HepG2 (cell line): Measurements from ENCODE around the gene MYO5A. TPM values are rescaled to one million over a fixed set of nuclear protein-coding genes. Genes with fewer than 3 reads are reported as not detected.

ENCODE experiments used
- ATAC-seq: fragments of 200-7000 bp; cut with Tn5 transposase; 3 replicates; pipeline ENCODE4 v1.9.1; 2020; ENCODE audit warnings: mild to moderate bottlenecking, moderate library complexity
- BruUV-seq: library from RNA; stranded (reverse); fragments of 400-500 nt; replicated peaks from 2 replicates; lab custom pipeline; 2021; lab: Mats Ljungman, UMichigan
- CTCF ChIA-PET: fragments of 300-600 bp; formaldehyde crosslinking; extraction: SDS; loops from one replicate; lab custom pipeline; 2021; ENCODE audit warnings: low total read pairs, inconsistent platforms, low intra/inter-chr PET ratio; lab: Yijun Ruan, JAX
- POLR2A ChIA-PET: fragments of 350-600 bp; sonication (Branson Sonifier 250); formaldehyde crosslinking; loops from one replicate; lab custom pipeline; 2020; ENCODE audit warnings: antibody characterized with exemption, inconsistent platforms; lab: Yijun Ruan, JAX
- DNase-seq: peaks from one replicate; pipeline ENCODE4 v3.0.0-alpha.2; 2015; ENCODE audit warnings: low spot score
- FAIRE-seq: peaks from 3 replicates; lab custom pipeline; 2011; peaks lifted over from hg19 to GRCh38; lab: Jason Lieb, UNC
- H2AFZ ChIP-seq: one replicate; pipeline ENCODE4 v1.6.1; 2011; ENCODE audit warnings: low read length, inconsistent platforms
- H3K27ac ChIP-seq: fragments of 300-600 bp; 3 replicates; pipeline ENCODE4 v1.8.0; 2011; ENCODE audit warnings: mixed run types, mild to moderate bottlenecking, mixed read lengths, low read length, inconsistent platforms; ENCODE audit not compliant: insufficient read depth; ENCODE audit errors: extremely low read length
- H3K27me3 ChIP-seq, 2 experiments: fragments of 200-600 bp in 1 of 2; 2 replicates in 1 of 2; 3 replicates in 1 of 2; pipeline versions ENCODE4 v1.6.0 to v1.8.0; 2011; ENCODE audit warnings: low read length in 2 of 2, mild to moderate bottlenecking in 2 of 2, moderate library complexity in 2 of 2, inconsistent platforms in 1 of 2; ENCODE audit not compliant: insufficient read depth in 2 of 2, control insufficient read depth in 1 of 2
- H3K36me3 ChIP-seq, 2 experiments: fragments of 200-600 bp in 1 of 2; replicated peaks in 1 of 2; 2 replicates in 1 of 2; 3 replicates in 1 of 2; pipeline versions ENCODE4 v1.5.1 to v1.8.0; 2011; ENCODE audit warnings: low read length in 2 of 2, inconsistent platforms in 1 of 2; ENCODE audit not compliant: insufficient read depth in 2 of 2, control insufficient read depth in 1 of 2
- H3K4me1 ChIP-seq: 2 replicates; pipeline ENCODE4 v1.5.1; 2012; ENCODE audit warnings: low read length, inconsistent platforms; ENCODE audit not compliant: insufficient read depth
- H3K4me2 ChIP-seq: 2 replicates; pipeline ENCODE4 v1.6.0; 2011; ENCODE audit warnings: low read depth, low read length, inconsistent platforms
- H3K4me3 ChIP-seq, 3 experiments: fragments of 200-600 bp in 1 of 3; sonication (generic), shearing (Covaris generic) in 1 of 3; replicated peaks in 1 of 3; 2 replicates each; pipeline ENCODE4 v1.5.1; 2011 to 2016; ENCODE audit warnings: low read length in 3 of 3, inconsistent platforms in 2 of 3, low read depth in 2 of 3, mild to moderate bottlenecking in 2 of 3, control low read depth in 1 of 3, mixed read lengths in 1 of 3; ENCODE audit not compliant: insufficient read depth in 1 of 3
- H3K79me2 ChIP-seq: one replicate; pipeline ENCODE4 v1.6.1; 2011; ENCODE audit warnings: low read length, inconsistent platforms; ENCODE audit not compliant: insufficient read depth
- H3K9ac ChIP-seq: 2 replicates; pipeline ENCODE4 v1.6.0; 2011; ENCODE audit warnings: mild to moderate bottlenecking, low read depth, low read length, inconsistent platforms; ENCODE audit not compliant: insufficient read depth
- H3K9me3 ChIP-seq: 2 replicates; pipeline ENCODE4 v1.5.1; 2012; ENCODE audit warnings: mild to moderate bottlenecking, low read length
- H4K20me1 ChIP-seq: 2 replicates; pipeline ENCODE4 v1.6.0; 2011; ENCODE audit warnings: inconsistent platforms, mild to moderate bottlenecking, low read length, moderate library complexity; ENCODE audit not compliant: insufficient read depth
- ARNT ChIP-seq: fragments of 450-650 bp; IDR thresholded peaks from 2 replicates; pipeline ENCODE4 v1.6.1; 2017
- ATAD3A ChIP-seq: sonication (generic); formaldehyde crosslinking; IDR thresholded peaks from 2 replicates; pipeline ENCODE4 v1.4.0; 2020; ENCODE audit warnings: missing genetic modification reagents
- CHD2 ChIP-seq: IDR thresholded peaks from 2 replicates; pipeline ENCODE4 v1.6.1; 2011; ENCODE audit warnings: low read depth, low read length, improper control_type of control experiment
- ERF ChIP-seq: IDR thresholded peaks from 2 replicates; pipeline ENCODE4 v1.6.1; 2018; ENCODE audit warnings: missing biosample characterization, missing genetic modification reagents
- FOXA1 ChIP-seq, 2 experiments: fragments of 450-650 bp in 1 of 2; sonication (generic) in 1 of 2; formaldehyde crosslinking in 1 of 2; IDR thresholded peaks; 2 replicates each; pipeline versions ENCODE4 v1.4.0 to v1.6.1; 2016 to 2020; ENCODE audit warnings: missing genetic modification reagents in 1 of 2
- HOXA7 ChIP-seq: sonication (generic); formaldehyde crosslinking; IDR thresholded peaks from 2 replicates; pipeline ENCODE4 v1.8.1; 2022; ENCODE audit warnings: mild to moderate bottlenecking, missing genetic modification reagents, moderate library complexity
- KDM6A ChIP-seq: IDR thresholded peaks from 2 replicates; pipeline ENCODE4 v1.6.1; 2016; ENCODE audit warnings: low read depth
- MLXIP ChIP-seq: sonication (generic); formaldehyde crosslinking; IDR thresholded peaks from 2 replicates; pipeline ENCODE4 v1.9.0; 2021; ENCODE audit warnings: missing genetic modification reagents, borderline replicate concordance
- PRMT3 ChIP-seq: sonication (generic); formaldehyde crosslinking; IDR thresholded peaks from 2 replicates; pipeline ENCODE4 v1.8.1; 2022; ENCODE audit warnings: low read depth, mild to moderate bottlenecking, moderate library complexity, missing genetic modification reagents, borderline replicate concordance
- RFX5 ChIP-seq: IDR thresholded peaks from 2 replicates; pipeline ENCODE4 v1.6.1; 2011; ENCODE audit warnings: low read depth, low read length, improper control_type of control experiment
- SNAPC2 ChIP-seq: sonication (generic); formaldehyde crosslinking; IDR thresholded peaks from 2 replicates; pipeline ENCODE4 v1.8.1; 2022; ENCODE audit warnings: mild to moderate bottlenecking, missing genetic modification reagents
- SNRNP70 ChIP-seq: fragments of 200-400 bp; formaldehyde crosslinking; IDR thresholded peaks from 2 replicates; pipeline ENCODE4 v1.6.1; 2017; ENCODE audit warnings: mild to moderate bottlenecking, low read depth, low read length, moderate library complexity
- ZNF274 ChIP-seq: sonication (generic); formaldehyde crosslinking; IDR thresholded peaks from 2 replicates; pipeline ENCODE4 v1.5.1; 2020; ENCODE audit warnings: mild to moderate bottlenecking, missing genetic modification reagents
- ZNF580 ChIP-seq: IDR thresholded peaks from 2 replicates; pipeline ENCODE4 v1.6.1; 2016; ENCODE audit warnings: low read depth, borderline replicate concordance
- WGBS: methylation state at CpG from one replicate; pipeline ENCODE4 v1.1.6; 2017; ENCODE audit warnings: low lambda C conversion rate; 5-methylcytosine and 5-hydroxymethylcytosine counted together
- in situ Hi-C: cut with HindIII; loops from 2 replicates; pipeline ENCODE4 v1.10.0; 2017; ENCODE audit warnings: low pct_unique_long_range_greater_than_20kb; ENCODE audit not compliant: extremely low pct_ligation_motif_present
- intact Hi-C: fragments of 100-400 bp; cut with micrococcal nuclease; formaldehyde crosslinking; loops from one replicate; pipeline ENCODE4 v1.10.0; 2022; ENCODE audit not compliant: unreplicated experiment
- polyA plus RNA-seq, 8 experiments: library from polyadenylated mRNA; depleted of rRNA in 3 of 8; stranded (reverse) in 7 of 8; unstranded in 1 of 8; fragments of >200 nt; fragmentation: Illumina TruSeq in 4 of 8; extraction: Trizol in 4 of 8; gene quantifications; 2 replicates each; pipeline versions ENCODE4 v1.2.1 to v1.2.3, GENCODE V29; 2011 to 2016; ENCODE audit warnings: low read depth in 4 of 8, missing spikeins in 1 of 8, mixed read lengths in 1 of 8; ENCODE audit not compliant: insufficient read depth in 1 of 8
- total RNA-seq, 5 experiments: library from RNA; depleted of rRNA; stranded (reverse); fragments of >200 nt; fragmentation: Illumina TruSeq; extraction: Trizol; gene quantifications; 2 replicates each; pipeline ENCODE4 v1.2.3, GENCODE V29; 2016; ENCODE audit warnings: low read depth in 1 of 5

Gene MYO5A
- total and polyA plus RNA-seq, 2 of the 13 experiments (the other 11 are each of a cell fraction or from before 2014, with no cell fraction given), result 2.8 to 4.8 TPM

- intact Hi-C loops, result no loop called here
- Histone ChIP-seq H4K20me1 (no peaks in the 10 kb centered on the region), H3K27ac (no peak overlapping the region), H3K4me1 (no peaks in the 10 kb centered on the region), H3K9me3 (no peaks in the 10 kb centered on the region), H3K4me2 (no peak overlapping the region), H3K27me3 (no peaks in the 10 kb centered on the region), H3K36me3 (no peaks in the 10 kb centered on the region), H3K79me2 (no peaks in the 10 kb centered on the region), H3K4me3 (no peak overlapping the region), H2AFZ (no peak overlapping the region), H3K9ac (no peak overlapping the region)
- in situ Hi-C loops, result no loop called here
- FAIRE-seq, result no peak
- no peak for ATAC-seq
- BruUV-seq, result no TSS peak
- TF ChIP-seq HOXA7, result no peak
- TF ChIP-seq CHD2, result no peak
- no peak for TF ChIP-seq ZNF274 (CRISPR knock-in tag)
- no peak for TF ChIP-seq SNRNP70
- no peak for TF ChIP-seq ERF (CRISPR knock-in tag)
- TF ChIP-seq MLXIP, result no peak
- TF ChIP-seq SNAPC2 (CRISPR knock-in tag), result no peak
- no peak for TF ChIP-seq ARNT
- no peak for TF ChIP-seq RFX5
- TF ChIP-seq ATAD3A, result no peak
- TF ChIP-seq PRMT3 (CRISPR knock-in tag), result no peak
- TF ChIP-seq KDM6A, result no peak
- no peak for TF ChIP-seq ZNF580 (CRISPR knock-in tag)
- no peak for TF ChIP-seq FOXA1 (IDR thresholded peaks at IDR 0.05)
- TF ChIP-seq FOXA1 (CRISPR knock-in tag; IDR thresholded peaks at IDR 0.05), result no peak
- POLR2A ChIA-PET, result no interaction called here
- DNase-seq, result no peak
- 94% methylated on average over 9 of the region's 9 CpGs for WGBS
- CTCF ChIA-PET, result no interaction called here
Measured at GRCh38 chr15:52370010-52370409, 158.7 kb downstream of the MYO5A start.
